ENCODE data around the gene PDE4C. TPM values are rescaled to one million over a fixed set of nuclear protein-coding genes. Genes with fewer than 3 reads are reported as not detected.

The PDE4C gene
- total RNA-seq: 0.58 TPM in 1 of 2 replicates, not detected in the other

GRCh38 chr19:18225702-18226468 lies at the start of gene PDE4C:
Gene PDE4C, minus strand, starts transcription at chr19:18226438. Its CDS starts 23 bp downstream, at chr19:18226415.
- no peak for DNase-seq (ENCODE audit: extremely low read depth, low read depth, low spot score)

- no peak for DNase-seq (ENCODE audit: extremely low read depth, low read depth, low spot score)
These were observed 48.6 kb upstream of the PDE4C start for GRCh38 chr19:18274781-18275356.

GRCh38 chr19:18274219-18274780 lies 48.1 kb upstream of the PDE4C start, which contains the start of gene IQCN:
Gene IQCN, minus strand, starts transcription at chr19:18274452. Its CDS starts 4,974 bp downstream, at chr19:18269478.
- DNase-seq (ENCODE audit: extremely low read depth, low read depth, low spot score): no peak

- no peak for DNase-seq (ENCODE audit: extremely low read depth, low read depth, low spot score)
These were observed 47.5 kb upstream of the PDE4C start for GRCh38 chr19:18273561-18274218.

GRCh38 chr19:18271433-18271841 lies 45.2 kb upstream of the PDE4C start:
- DNase-seq (ENCODE audit: extremely low read depth, low read depth, low spot score): no peak

- DNase-seq (ENCODE audit: extremely low read depth, low read depth, low spot score): no peak
These were observed 44.1 kb upstream of the PDE4C start for GRCh38 chr19:18270326-18270725.

- DNase-seq (ENCODE audit: extremely low read depth, low read depth, low spot score): no peak
These were observed 43.0 kb upstream of the PDE4C start for GRCh38 chr19:18269070-18269723.

GRCh38 chr19:18266771-18267686 lies 40.8 kb upstream of the PDE4C start:
- no peak for DNase-seq (ENCODE audit: extremely low read depth, low read depth, low spot score)

- no peak for DNase-seq (ENCODE audit: extremely low read depth, low read depth, low spot score)
These were observed 39.3 kb upstream of the PDE4C start for GRCh38 chr19:18265582-18265981.

GRCh38 chr19:18264971-18265540 lies 38.8 kb upstream of the PDE4C start:
- DNase-seq (ENCODE audit: extremely low read depth, low read depth, low spot score): no peak

GRCh38 chr19:18264137-18264854 lies 38.1 kb upstream of the PDE4C start:
- DNase-seq (ENCODE audit: extremely low read depth, low read depth, low spot score): no peak

GRCh38 chr19:18263324-18264136 lies 37.3 kb upstream of the PDE4C start:
- no peak for DNase-seq (ENCODE audit: extremely low read depth, low read depth, low spot score)

- DNase-seq (ENCODE audit: extremely low read depth, low read depth, low spot score): no peak
These were observed 36.7 kb upstream of the PDE4C start for GRCh38 chr19:18262917-18263316.

GRCh38 chr19:18262144-18262543 lies 35.9 kb upstream of the PDE4C start:
- DNase-seq (ENCODE audit: extremely low read depth, low read depth, low spot score): no peak

GRCh38 chr19:18261474-18261873 lies 35.2 kb upstream of the PDE4C start:
- no peak for DNase-seq (ENCODE audit: extremely low read depth, low read depth, low spot score)

- DNase-seq (ENCODE audit: extremely low read depth, low read depth, low spot score): no peak
These were observed 33.7 kb upstream of the PDE4C start for GRCh38 chr19:18259893-18260292.

- no peak for DNase-seq (ENCODE audit: extremely low read depth, low read depth, low spot score)
These were observed 31.5 kb upstream of the PDE4C start for GRCh38 chr19:18257503-18258470.
